NCI-H69 (cell line): ENCODE measurements around the gene SLC9A7.

ENCODE experiments used
- DNase-seq: peaks from one replicate; lab custom pipeline; 2025; lab: John Stamatoyannopoulos, UW

Gene SLC9A7

GRCh38 chrX:46647251-46647650 lies 111.7 kb downstream of the SLC9A7 start:
- DNase-seq = no peak

- no peak for DNase-seq
Measured at GRCh38 chrX:46645614-46646013, 113.3 kb downstream of the SLC9A7 start.

- DNase-seq = no peak
Measured at GRCh38 chrX:46643636-46644035, 115.3 kb downstream of the SLC9A7 start.

- DNase-seq = peak; percentile 47
Measured at GRCh38 chrX:46642145-46642544, 116.8 kb downstream of the SLC9A7 start.

- no peak for DNase-seq
Measured at GRCh38 chrX:46637938-46638337, 121.0 kb downstream of the SLC9A7 start.

GRCh38 chrX:46636223-46636622 lies 122.7 kb downstream of the SLC9A7 start:
- no peak for DNase-seq

GRCh38 chrX:46635186-46635585 lies 123.7 kb downstream of the SLC9A7 start:
- no peak for DNase-seq

GRCh38 chrX:46634577-46634976 lies 124.3 kb downstream of the SLC9A7 start:
- DNase-seq = no peak

GRCh38 chrX:46630141-46630540 lies 128.8 kb downstream of the SLC9A7 start:
- DNase-seq = no peak

- DNase-seq = no peak
Measured at GRCh38 chrX:46628460-46629371, 130.2 kb downstream of the SLC9A7 start.

- DNase-seq = peak; percentile 10
Measured at GRCh38 chrX:46627711-46628419, 131.1 kb downstream of the SLC9A7 start.

- no peak for DNase-seq
Measured at GRCh38 chrX:46627062-46627461, 131.9 kb downstream of the SLC9A7 start.

- DNase-seq = peak; percentile 74
Measured at GRCh38 chrX:46626566-46626965, 132.4 kb downstream of the SLC9A7 start.

GRCh38 chrX:46624090-46624786 lies 134.7 kb downstream of the SLC9A7 start:
- DNase-seq = peak; percentile 80

- no peak for DNase-seq
Measured at GRCh38 chrX:46621572-46621971, 137.3 kb downstream of the SLC9A7 start.

GRCh38 chrX:46620505-46620904 lies 138.4 kb downstream of the SLC9A7 start:
- DNase-seq = no peak

GRCh38 chrX:46618947-46619346 lies 140.0 kb downstream of the SLC9A7 start:
- no peak for DNase-seq

- DNase-seq = peak; percentile 1
Measured at GRCh38 chrX:46617906-46618305, 141.0 kb downstream of the SLC9A7 start.

GRCh38 chrX:46611658-46612362 lies 147.1 kb downstream of the SLC9A7 start:
- no peak for DNase-seq

GRCh38 chrX:46610070-46610658 lies 148.8 kb downstream of the SLC9A7 start:
- no peak for DNase-seq

GRCh38 chrX:46607916-46608315 lies 151.0 kb downstream of the SLC9A7 start:
- DNase-seq = no peak
